Activated effector memory CD4-positive, alpha-beta T cell treated with Interleukin-2 at 50 U/mL for 16 hours (primary cell): Measurements from ENCODE around the gene ERG28.
A peak's percentile ranks its signal among the peaks of the same experiment; 100 is the strongest.
"Not testable (repeated sequence)": the region's sequence is repeated elsewhere in the genome, so short reads cannot be mapped to it uniquely, and the experiment has no call there.

Source experiments
- DNase-seq: peaks from one replicate; pipeline ENCODE4 v3.0.0-alpha.2; 2020

ERG28 gene

DNA sequence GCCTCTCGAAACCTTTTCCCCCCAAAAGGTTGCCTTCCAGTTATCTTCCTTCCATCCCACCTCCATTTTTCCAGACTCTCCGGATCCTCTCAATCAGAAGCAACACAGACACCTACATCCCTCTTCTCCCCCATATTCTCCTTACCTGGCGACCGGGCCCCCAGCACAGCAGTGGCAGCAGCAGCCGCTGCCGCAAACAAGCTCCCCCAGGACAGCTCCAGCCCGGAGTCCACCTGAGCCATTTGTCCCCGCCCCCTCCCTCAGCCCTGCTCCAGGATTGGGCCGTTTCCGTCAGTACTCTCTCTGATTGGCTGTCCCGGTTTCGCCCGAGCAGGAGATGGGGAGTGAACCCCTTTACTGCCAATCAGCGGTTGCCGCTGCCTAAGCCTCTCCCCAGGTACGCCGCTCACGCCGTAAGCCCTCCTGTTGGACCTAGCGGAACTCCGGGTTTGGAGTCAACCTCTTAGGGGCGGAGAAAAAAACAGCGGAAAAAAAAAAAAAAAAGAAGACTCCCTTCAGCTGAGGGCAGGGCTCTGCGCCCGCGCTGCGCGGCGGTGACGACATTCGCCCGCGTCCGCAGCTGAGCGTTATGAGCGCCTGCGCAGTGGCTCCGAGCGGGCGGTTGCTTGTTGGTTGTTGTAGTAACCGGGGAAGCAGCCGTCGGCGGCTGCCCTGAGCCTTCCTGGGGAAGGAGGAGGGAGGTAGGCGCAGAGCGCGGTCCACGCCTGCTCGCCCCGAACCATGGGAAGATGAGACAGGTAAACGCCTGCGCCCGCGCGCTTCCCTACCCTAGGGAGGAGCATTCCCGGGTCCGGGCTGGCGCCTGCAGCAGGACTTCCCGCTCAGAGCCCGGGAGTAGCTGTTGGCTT, at the start of gene ERG28, which contains the start of gene TTLL5:
Gene ERG28, minus strand, starts transcription at position 247 of the 869 bp plus-strand sequence. CDS start 3,374 bp downstream, outside the sequence.
Gene TTLL5, plus strand, starts transcription at position 617 of the 869 bp plus-strand sequence. CDS start 1,904 bp downstream, outside the sequence.
- peak; percentile 96 for DNase-seq

GRCh38 chr14:75709207-75709812, 48.6 kb upstream of the ERG28 start:
- DNase-seq: peak; percentile 21

DNA sequence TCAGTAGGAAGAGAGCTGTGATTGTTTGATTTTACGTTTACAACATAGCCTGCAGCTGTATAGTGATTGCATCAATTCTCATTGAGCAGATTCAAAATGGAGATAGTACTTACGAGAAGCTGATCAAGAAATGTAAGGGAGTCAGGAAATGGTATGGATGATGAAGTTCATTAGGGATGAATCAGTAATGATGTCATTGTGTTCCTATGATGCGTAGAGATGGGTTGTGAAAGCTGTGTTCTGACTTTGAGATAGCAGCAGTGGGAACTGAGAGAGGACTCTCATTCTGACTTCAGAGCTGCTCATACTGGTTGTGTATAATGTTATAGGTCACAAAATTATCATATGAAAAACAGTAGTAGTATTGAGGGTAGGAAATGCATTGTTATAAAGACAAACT, 44.3 kb upstream of the ERG28 start:
- DNase-seq: no peak

DNA sequence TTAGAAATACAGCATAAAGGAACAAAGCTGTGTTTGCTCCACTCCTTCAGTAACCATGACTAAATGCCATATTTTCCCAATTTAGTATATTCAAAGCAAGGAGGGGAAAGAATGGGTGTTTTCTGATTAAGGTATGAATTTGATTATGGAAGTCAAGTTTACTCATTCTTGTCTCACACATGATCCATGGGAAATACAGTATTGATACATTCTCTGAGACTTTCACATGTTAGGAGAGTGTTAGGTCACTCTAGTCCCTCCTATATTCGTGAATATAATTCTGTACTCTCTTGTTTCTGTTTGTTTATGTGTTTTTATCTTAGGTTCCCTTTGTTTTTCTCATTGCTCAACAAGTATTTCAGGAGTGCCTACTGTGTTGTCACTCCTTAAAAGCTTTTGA, 42.8 kb upstream of the ERG28 start:
- DNase-seq: no peak

DNA sequence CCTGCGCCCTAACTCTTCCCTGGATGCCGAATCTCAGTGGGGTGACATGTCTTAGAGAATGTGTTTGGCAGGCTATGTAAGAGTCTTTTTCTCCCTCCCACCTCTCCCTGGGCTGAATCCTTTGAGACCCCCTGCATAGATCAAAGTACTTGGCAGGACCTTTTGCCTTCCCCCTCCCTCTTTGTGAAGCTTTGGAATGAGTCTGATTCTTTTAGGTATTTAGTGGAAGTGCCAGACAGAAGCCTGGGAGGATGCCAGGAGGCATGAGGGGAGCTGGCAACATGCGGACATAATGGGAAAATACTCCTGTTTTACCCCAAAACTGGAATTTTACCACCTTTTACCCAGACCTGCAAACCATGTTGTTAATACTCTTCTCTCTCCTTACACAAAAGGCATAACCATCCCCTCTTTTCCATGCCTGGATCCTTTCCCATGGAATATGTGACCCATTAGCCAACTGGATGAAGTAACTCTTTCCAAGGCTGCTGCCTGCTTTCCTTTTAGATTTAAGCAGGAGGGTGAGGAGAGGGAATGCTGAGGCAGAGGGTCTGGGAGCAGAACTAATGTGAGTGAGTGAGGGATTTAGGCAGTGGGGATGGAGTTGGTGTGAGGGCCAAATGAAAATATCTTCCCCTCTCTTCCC, 42.1 kb upstream of the ERG28 start:
- no peak for DNase-seq

- no peak for DNase-seq
Observed at GRCh38 chr14:75702122-75702521, 41.4 kb upstream of the ERG28 start.

- no peak for DNase-seq
Observed at GRCh38 chr14:75700295-75700694, 39.6 kb upstream of the ERG28 start.

DNA sequence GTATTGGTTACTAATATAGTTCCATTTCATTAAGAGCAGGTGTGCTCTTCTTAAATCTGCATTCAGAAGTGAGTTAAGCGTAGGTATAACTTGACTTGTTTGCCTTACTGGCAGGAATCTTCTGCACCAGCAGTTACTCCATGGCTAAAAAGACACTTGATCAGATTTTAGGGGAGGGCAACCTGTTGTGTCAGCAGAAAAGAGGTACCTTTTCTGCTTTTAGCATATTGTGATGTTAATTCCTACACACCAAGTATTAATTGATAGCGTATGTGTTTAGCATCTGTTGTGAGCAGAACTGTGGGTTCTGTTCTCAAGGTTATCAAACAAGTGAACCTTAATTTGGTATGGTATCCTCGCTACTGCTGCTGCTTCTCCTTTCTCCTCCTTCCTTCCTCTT, 38.7 kb upstream of the ERG28 start:
- DNase-seq: no peak

- no peak for DNase-seq
Observed at GRCh38 chr14:75697918-75698317, 37.2 kb upstream of the ERG28 start.

DNA sequence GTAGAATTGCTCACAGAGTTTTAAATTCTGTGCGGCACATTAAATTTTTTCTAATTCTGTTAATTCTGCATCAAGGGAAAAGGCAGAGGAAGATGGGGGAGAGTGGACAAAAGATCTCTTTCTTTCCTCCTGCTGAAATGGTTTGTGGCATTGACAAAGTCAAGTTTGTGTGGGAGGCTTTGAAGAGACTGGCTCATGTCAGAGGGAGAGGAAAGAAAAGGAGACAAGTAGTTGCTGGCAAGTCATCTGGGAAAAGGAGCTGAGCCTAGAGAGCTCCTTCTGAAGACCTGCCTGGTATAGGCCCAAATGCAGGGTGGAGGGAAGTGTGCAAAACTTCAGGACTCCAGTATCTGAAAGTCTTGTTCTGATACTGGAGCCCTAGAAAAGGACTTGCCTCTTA, 36.7 kb upstream of the ERG28 start:
- no peak for DNase-seq

DNA sequence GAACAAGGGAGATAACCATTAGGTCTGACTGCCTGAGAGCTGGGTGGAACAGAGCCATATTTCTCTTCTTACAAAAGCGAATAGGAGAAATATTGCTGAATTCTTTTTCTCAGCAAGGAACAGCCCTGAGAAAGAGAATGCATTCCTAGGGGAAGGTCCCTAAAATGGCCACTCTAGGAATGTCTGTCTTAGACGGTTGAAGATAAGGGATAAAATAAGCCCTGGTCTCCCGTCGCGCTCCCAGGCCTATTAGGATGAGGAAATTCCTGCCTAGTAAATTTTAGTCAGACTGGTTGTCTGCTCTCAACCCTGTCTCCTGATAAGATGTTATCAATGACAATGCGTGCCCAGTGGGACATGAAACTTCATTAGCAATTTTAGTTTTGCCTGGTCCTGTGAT, 34.3 kb upstream of the ERG28 start:
- DNase-seq: not testable (repeated sequence)

DNA sequence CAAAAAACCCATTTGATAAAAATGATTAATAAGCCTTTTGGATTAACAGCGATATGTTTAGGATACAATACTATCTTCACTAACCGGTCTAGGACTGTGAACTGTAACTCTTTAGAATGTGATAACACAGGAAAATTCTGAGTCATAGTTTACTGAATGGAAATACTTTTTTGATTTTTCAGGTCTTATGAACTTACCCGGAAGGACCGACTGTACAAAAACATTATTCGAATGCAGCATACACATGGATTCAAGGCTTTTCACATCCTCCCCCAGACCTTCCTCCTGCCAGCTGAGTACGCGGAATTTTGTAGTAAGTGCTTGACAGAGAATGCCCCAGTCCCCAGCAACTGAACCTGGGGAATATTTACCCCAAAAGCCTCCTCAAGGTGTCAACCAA, 29.3 kb upstream of the ERG28 start:
- DNase-seq: no peak

GRCh38 chr14:75689012-75689411, 28.3 kb upstream of the ERG28 start:
- no peak for DNase-seq

GRCh38 chr14:75685910-75686309, 25.2 kb upstream of the ERG28 start:
- no peak for DNase-seq

DNA sequence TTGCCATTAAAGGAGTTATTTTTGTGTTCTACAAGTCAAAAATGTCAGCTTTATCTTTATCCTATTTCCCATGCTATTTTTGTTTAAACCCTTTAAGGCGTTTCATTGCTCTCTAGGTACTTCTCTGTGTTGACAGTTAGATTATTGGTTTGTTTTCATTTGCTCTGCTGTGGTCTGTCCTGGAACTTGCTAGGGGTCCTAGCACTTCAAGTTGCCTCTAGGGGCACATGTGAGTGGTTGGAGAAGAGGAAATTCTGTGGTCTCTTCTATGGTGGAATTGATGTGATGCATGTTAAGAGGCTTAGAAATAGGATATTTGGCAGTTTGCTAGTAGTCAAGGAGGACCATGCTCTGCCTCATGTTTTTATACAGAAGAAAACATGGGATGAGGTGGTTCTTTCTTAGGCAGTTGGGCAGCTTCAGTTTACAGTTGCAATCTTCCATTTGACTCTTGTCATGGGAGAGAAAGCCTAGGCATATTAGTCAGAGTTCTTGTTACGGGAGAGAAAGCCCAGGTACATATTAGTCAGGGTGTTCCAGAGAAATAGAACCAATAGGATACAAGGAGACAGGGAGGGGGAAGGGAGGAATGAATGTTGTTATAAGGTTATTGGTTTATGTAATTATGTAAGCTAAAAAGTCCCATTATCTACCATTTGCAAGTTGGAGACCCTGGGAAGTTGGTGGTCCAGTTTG, 14.7 kb upstream of the ERG28 start:
- DNase-seq: no peak

DNA sequence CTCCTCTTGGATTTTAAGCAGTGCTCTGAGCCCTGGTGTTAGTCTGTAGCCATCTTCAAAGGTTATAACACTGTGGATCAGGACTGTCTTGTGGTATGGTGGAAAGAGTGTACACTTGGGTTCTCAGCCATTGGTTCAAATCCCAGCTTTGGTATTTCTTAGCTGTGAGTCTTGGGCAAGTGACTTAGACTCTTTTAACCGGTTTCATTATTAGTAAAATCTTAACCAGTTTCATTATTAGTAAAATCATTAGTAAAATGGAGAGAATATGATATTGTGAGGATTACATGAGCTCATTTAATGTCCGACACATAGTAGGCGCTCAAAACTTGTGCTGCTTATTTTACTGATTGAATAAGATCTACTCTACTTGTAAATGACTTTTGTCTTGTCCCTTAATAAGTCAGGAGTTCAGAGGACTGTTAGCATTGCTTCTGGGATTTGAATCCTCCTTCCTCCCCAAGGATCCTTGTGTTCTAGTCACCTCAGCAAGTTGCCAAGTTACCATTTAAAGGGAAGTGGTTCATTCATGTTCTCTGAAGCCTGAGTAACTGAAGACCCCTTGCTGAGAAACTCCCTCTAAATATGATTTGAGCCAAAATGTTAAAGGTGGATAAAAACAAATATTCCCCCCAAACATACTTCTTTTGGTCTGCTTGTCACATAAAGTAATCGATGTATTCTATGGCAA, 12.8 kb upstream of the ERG28 start:
- no peak for DNase-seq

DNA sequence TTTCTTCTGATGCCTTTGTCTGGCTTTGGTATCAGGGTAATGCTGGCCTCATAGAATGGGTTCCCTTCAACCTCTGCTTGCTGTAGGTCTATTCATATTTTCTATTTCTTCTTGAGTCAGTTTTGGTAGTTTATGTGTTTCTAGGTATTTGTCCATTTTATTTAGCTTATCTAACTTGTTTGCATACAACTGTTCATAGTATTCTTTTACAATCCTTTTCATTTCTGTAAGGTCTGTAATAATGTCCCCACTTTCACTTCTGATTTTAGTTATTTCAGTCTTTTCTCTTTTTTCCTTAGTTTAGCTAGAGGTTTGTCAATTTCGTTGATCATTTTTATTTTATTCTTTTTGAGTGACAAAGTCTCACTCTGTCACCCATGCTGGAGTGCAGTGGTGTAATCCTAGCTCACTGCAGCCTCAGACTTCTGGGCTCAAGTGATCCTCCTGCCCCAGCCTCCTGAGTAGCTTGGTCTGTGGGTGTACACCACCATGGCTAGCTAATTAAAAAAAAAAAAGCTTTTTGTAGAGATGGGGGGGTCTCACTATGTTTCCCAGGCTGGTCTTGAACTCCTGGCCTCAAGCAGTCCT, 12.0 kb upstream of the ERG28 start:
- DNase-seq: no peak

DNA sequence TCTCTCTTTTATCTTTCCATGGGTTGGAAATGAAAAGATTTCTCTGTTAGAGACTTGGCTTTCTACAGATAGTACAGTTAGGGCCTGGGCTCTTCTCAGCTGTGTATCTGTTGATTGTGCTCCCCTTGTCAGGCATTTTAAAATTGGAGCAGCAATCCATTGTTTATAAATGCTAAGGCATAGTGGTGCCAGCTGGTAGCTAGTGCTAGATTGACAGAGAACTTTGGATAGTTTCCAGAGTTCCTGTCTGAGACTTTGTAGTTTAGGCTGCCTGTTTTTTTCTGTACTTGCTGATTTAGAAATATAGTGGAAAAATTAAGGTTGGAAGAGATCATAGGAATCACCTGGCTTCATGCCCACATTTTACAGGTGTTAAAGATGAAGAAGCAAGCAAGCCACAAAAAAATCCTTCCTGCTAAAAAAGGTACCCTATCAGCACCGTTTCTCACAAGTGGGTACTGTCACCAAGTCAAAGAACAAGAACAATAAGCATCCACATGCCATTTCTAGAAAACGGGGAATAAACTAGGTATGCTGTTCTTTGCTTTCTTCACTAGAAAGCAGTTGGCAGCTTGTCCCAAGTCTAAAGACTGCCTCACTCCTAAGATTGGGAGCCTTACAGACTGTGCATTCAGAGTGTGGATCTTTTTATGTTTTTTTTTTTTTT, 6.6 kb upstream of the ERG28 start:
- DNase-seq: no peak

DNA sequence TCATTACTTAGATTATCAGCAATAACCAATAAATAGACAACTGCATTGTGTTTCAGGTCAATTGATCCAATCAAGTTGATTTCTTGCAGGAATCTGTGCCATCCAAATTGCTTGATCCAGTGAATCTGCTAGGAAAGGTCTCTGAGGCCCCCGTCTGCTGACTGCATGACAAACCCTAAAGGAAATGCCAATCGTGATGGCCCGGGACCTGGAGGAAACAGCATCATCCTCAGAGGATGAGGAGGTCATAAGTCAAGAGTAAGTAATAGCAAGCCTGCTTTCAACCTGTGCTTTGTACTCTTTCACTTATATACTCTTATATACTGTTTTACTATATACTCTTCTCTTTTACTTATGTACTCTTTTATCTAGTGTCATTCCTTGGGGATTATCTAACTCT, 2.3 kb upstream of the ERG28 start:
- no peak for DNase-seq

GRCh38 chr14:75661499-75661814, 781 bp upstream of the ERG28 start:
- no peak for DNase-seq

GRCh38 chr14:75660238-75660629, 442 bp downstream of the ERG28 start:
- DNase-seq: no peak

- no peak for DNase-seq
Observed at GRCh38 chr14:75658957-75659356, 1.7 kb downstream of the ERG28 start.
